Measurements from ENCODE around the gene CNPY1.

CNPY1 gene

GRCh38 chr7:155509359-155509724 is 37.0 kb downstream of the CNPY1 start:
- DNase-seq = no peak

- DNase-seq = no peak
These were observed 37.7 kb downstream of the CNPY1 start for GRCh38 chr7:155508376-155509358.

- no peak for DNase-seq
These were observed 38.8 kb downstream of the CNPY1 start for GRCh38 chr7:155507576-155507975.

DNA sequence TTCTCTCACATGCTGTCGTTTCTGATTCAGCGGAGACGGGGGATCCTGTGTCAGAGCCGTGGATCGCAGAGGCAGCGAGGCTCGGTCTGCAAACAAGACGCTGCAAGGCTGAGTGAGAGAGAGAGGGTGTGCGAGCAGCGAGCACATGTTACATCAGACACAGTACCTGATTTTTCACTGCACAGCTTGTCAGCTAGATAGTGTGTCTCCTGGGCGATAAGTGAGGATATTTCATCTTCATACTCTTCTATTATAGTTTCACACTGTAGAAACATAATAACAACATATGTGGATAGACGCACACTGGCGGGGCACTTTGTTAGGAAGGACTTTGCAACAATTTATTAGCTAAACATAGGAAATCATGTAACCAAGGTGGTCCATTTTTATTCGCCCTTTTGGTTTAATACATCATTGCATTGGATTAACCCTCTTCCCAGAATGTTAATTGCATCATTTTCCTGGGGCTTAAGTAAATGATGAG is 39.5 kb downstream of the CNPY1 start:
- no peak for DNase-seq

- DNase-seq = no peak
These were observed 41.0 kb downstream of the CNPY1 start for GRCh38 chr7:155505422-155505793.

DNA sequence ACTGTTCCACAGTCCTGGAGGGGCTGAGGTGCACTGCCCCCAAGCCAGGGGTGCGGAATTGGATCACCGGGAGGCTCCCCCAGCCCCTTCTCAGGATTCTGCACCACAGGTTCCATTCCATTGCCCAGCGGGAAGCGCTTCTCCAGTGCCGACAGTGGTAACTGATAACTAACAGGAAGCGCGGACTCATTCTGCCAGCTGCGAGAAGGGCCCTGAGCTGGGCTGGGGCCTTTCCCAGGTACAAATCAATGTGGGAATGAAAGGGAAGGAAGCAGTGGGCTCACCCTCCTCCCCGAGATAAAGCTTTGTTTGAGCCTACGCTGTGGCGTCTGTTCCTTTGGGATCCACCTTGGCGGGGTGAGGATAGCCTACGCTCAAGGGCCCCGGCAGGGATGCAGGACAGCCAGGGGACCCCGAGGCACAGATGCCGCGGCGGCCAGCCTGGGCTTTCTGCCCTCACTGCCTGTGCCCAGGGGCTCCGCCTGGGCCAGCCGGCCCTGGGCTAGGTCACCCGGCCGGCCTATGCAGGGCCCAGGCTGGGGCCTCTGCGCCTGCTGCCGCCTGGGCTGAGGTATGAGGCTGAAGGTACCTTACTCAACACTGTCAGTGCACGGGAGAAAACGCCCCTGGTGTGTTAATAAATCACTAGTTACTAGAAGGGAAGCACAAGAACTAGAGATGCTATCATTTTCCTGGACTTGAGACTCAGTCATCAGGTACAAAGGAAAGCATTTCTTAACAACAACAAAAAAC is 49.0 kb downstream of the CNPY1 start:
- DNase-seq = no peak

DNA sequence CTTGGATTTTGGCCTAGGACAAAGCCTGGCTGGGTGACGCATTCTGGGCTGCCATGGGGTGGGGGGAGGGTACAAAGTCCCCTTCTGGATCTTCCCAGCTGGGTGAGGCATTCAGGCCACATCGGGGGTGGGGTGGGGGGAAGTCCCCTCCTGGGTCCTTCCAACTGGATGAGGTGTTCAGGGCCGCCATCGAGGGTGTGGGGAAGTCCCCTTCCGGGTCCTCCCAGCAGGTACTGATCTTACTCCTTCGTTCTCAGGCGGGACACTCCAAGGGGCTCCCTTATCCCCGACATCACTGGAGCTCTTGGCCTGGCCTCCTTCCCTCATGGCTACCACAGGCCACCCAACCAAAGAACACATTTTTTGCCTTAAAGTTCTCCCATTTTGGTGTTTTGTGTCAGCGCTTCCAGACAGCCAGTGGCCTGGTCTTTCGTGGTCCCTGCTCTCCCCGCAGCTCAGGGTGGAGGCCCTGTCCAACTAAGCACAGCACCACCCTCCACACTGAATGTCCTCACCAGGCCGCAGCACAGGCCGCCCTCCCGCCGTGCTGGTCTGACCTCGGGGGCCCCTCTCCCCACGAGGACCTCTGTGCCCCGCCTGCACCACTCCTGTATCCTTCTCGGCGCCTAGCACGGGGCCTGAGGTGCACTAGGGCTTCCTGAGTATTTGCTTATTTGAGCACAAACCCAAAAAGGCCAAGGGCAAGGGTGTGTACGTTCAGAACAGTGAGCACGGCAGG is 49.9 kb downstream of the CNPY1 start:
- DNase-seq = no peak

- no peak for DNase-seq
These were observed 50.7 kb downstream of the CNPY1 start for GRCh38 chr7:155495440-155496248.

DNA sequence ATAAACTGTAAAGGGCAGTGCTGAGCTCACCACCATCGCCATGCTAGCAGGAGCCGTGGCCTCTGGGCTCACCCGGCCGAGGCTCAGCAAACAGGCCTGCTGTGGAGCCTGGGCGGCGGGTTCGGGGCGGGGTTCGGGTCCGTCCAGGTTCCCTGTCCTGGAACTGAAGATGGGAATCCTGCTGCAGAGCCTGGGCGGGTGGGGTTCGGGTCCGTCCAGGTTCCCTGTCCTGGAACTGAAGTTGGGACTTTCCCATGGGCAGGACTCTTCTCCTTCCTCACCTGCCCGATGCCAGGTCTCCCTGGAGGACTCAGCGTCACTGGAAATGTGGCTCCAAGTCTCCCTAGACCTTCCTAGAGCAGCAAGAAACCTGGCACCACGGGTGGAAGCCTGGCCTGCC is 51.8 kb downstream of the CNPY1 start:
- no peak for DNase-seq

- DNase-seq = no peak
These were observed 52.4 kb downstream of the CNPY1 start for GRCh38 chr7:155493744-155494538.

GRCh38 chr7:155491812-155492211 is 54.5 kb downstream of the CNPY1 start:
- no peak for DNase-seq

DNA sequence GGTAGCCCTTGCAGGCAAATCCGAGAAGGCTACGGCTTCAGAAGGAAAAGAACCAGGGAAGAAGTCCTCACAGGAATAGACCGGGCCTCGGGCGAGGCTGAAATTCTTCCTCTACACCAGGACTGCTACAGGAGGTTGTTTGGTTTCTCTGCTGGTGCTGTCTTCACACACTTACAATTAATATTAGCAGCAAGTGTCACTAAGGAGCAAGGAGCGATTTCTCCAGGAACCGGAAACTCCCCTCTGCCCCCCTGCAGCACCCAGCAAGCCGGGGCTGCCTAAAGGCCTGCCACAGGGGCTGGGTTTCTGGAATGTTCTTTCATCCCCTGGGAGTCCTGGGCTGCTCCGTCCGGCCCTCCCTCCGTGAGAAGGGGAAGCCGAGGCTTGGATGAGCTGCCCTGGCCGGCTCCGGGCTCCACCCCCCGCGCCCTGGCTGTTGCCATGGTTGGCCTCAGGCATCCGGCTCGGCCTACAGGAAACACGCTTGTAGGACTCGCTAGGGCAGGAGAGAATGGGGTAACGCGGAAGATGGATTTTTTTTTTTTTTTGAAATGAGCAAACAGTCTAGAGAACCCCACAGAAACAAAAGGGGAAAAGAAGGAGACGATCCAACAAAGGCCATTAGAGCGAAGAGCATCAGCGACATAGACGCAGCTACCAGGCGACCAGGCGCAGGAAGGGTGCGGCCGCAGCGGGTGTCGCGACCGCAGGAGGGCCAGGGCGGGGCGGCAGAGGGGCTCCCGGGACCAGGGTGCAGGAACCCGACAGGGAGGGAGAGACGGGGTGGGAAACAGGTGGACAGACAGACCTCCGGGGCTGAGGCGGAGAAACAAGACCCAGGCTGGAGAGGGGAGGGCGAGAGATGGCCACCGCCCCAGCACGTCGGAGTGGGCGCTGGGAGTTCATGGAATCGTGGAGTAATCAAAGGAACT is 55.4 kb downstream of the CNPY1 start:
- peak; percentile 35 for DNase-seq

- DNase-seq = no peak
These were observed 56.3 kb downstream of the CNPY1 start for GRCh38 chr7:155489862-155490696.

DNA sequence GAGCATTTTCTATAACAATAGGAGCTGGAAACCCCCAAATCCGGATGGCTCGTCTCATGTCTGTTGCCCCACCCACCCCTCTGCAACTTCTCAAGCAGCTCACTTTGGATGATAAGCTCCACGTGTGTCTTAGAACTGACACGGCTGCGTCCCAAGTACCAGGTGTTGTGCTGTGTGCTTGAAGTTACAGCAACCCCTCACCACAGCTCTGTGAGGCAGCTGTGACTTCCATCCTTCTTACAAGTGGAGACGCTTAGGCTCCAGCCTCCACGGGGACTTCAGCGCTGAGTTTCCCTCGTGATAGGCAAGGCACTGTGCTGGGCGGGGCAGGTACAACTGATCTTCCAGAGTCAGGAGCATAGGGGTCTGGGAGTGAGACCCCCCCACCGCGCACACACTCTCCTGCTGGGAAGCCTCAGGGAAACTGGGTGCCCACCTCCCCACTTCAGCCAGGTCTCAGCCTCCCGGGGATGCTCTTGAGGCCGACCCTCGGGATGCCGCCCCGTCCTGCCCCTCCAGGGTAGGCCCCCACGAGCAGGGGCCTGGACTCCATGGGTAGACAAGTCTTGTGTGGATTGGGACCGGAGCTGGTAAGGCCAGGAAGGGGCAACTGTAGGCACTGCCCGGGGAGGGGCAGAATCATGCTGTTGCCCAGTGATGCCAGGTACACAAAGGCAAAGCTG is 57.1 kb downstream of the CNPY1 start:
- DNase-seq = no peak

- no peak for DNase-seq
These were observed 57.8 kb downstream of the CNPY1 start for GRCh38 chr7:155488483-155489127.

DNA sequence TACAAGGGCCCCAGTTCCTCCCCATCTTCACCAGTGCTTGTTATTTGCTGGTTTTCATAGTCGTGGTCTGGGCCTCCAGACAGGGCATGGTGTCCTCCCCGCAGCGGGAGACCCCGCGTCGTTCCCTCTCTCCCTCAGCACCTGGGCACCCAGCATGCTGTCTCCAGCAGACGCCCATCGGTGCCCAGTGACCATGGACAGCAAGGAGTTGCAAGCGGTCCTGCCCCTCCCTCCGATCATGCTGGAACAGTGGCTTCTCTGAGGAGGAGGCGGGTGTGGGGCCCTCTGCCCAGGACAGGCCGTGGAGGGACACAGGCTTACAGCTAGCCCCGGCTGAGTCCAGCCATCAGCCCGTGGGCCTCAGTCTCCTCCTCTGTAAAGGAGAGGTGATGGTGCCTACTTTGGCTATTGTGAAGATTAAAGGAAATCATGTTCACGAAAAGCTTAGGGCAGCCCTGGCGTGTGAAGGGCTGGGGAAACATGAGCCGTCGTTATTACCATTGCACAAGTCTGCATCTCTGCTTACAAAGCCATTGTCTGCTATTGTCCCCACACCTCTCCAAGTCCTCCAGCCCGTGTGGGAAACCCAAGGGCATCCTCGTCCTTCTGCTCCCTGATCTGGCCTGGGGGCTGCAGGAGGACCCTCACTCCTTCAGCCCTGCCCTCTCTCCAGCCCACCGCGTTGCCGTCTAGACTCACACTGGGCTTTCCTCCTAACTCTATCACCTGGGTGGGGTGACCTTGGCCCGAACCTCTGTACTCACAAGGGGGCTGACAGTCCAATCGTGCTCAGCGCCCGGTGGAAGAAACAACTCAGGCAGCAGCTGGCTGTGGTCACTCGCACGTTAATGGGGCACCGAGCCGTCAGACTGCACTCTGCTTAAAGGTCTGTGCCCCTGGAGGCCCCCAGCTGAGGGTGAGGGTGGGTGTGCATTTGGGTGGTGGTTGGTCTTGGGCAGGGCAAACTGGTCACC is 58.6 kb downstream of the CNPY1 start:
- no peak for DNase-seq

Data from activated naive CD4-positive, alpha-beta T cell treated with Interleukin-2 at 50 U/mL for 16 hours (primary cell).